Activated T-helper 2 cell treated with anti-CD3 and anti-CD28 coated beads, Interferon-gamma antibody, Interleukin-2, Interleukin-4, amounts not matched to agents 10 μg/mL and 5 μg/mL and 100 μg/mL, durations not matched to agents 14 hours and 24 hours and 36 hours (primary cell): ENCODE measurements around the gene CCDC85B. TPM values are rescaled to one million over a fixed set of nuclear protein-coding genes. Genes with fewer than 3 reads are reported as not detected.

Source experiments
- DNase-seq: peaks from one replicate; pipeline ENCODE4 v3.0.0; 2021; ENCODE audit warnings: low spot score
- H3K27ac Mint-ChIP-seq: one replicate; pipeline ENCODE4 v1.8.0; 2021; ENCODE audit warnings: mixed read lengths
- H3K27me3 Mint-ChIP-seq: one replicate; pipeline ENCODE4 v1.8.0; 2021; ENCODE audit warnings: low read depth, mixed read lengths
- H3K36me3 Mint-ChIP-seq: one replicate; pipeline ENCODE4 v1.8.0; 2021; ENCODE audit warnings: low read depth, mixed read lengths
- H3K4me1 Mint-ChIP-seq: one replicate; pipeline ENCODE4 v1.8.0; 2021; ENCODE audit warnings: low read depth, mixed read lengths
- H3K4me3 Mint-ChIP-seq: one replicate; pipeline ENCODE4 v1.8.0; 2021; ENCODE audit warnings: low read depth, mild to moderate bottlenecking, moderate library complexity, mixed read lengths
- H3K9me3 Mint-ChIP-seq: one replicate; pipeline ENCODE4 v1.8.0; 2021; ENCODE audit warnings: mixed read lengths
- intact Hi-C: fragments of 100-400 bp; cut with micrococcal nuclease; formaldehyde crosslinking; loops from one replicate; pipeline ENCODE4 v1.15.1; 2023
- total RNA-seq: library from RNA; stranded (reverse); gene quantifications from 2 replicates; pipeline ENCODE4 v1.2.3, GENCODE V29; 2022

Gene CCDC85B
- total RNA-seq, 1 donor from 2014 or later = 53.2 TPM

DNA sequence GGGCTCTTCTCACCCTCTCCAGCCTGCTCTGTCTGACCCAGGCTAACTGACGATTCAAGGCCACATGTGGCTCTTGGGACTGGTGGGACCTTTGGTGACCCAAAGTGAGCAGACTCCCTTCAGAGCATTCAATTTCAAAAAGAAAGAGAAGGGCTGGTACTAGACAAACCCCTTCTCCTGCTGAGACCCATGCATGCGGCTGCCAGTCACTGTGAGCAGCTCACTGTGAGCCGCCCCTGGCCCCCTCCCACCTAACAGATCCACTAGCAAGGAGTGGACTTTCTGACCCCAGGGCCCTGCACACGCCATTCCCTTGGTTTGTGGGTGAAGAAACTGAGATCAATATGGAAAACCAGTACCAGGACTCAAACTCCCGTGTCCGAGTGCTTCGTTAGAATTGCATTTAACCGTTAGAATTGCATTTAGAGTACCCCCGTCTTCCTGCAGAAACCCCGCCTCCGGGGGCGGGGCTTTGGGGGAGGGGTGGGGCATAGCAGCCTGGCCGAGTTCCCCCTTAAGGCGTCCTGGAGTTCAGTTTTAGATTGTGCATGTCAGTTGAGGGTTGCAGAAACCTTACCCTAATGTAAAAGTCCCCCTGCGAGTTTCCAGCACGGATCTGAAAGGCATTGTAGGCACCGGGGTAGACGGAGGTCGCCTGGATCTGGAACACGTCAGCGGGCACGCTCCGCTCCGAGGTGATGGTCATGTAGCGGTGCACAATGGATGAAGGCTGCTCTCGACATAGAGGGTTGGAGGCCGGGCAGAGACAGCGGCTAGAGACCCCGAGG lies 23.0 kb upstream of the CCDC85B start:
- H3K27me3 Mint-ChIP-seq = no peaks in the 10 kb centered on the region
- H3K4me1 Mint-ChIP-seq = peaks cover 12% of the 10 kb centered on the region
- peaks cover 44% of the 10 kb centered on the region for H3K36me3 Mint-ChIP-seq
- H3K9me3 Mint-ChIP-seq = no peaks in the 10 kb centered on the region
- no peak overlapping the region for H3K27ac Mint-ChIP-seq
- intact Hi-C loops = no loop called here
- no peak overlapping the region for H3K4me3 Mint-ChIP-seq
- no peak for DNase-seq

DNA sequence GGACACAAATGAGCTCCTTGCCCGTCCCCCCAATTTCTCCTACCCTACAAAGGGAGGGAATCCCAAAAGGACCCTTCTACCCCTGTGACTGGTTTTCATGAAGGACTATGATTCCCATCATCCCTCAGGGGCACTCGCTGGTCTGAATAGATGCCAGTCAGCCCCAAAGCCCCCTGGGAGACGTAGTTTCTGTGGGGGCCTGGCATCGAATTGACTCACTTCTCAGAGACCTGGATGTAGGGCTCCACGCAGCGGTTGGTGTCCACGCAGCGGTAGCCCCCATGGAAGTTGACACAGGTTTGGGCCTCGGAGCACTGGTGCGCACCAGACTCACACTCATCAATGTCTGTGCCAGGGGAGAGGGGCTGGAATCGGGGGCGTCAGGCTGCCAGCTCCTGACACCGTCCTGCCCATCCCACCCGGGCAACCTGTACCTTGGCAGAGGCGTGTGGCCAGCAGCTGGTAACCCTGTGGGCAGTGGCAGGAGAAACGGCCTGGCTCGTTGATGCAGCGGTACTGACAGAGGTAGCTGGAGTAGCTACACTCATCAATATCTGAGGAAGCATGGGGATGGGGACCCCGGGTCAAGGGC lies 22.3 kb upstream of the CCDC85B start:
- intact Hi-C loops = no loop called here
- peaks cover 10% of the 10 kb centered on the region for H3K4me1 Mint-ChIP-seq
- no peak overlapping the region for H3K4me3 Mint-ChIP-seq
- no peaks in the 10 kb centered on the region for H3K27me3 Mint-ChIP-seq
- no peaks in the 10 kb centered on the region for H3K9me3 Mint-ChIP-seq
- DNase-seq = no peak
- peaks cover 38% of the 10 kb centered on the region for H3K36me3 Mint-ChIP-seq
- no peak overlapping the region for H3K27ac Mint-ChIP-seq

DNA sequence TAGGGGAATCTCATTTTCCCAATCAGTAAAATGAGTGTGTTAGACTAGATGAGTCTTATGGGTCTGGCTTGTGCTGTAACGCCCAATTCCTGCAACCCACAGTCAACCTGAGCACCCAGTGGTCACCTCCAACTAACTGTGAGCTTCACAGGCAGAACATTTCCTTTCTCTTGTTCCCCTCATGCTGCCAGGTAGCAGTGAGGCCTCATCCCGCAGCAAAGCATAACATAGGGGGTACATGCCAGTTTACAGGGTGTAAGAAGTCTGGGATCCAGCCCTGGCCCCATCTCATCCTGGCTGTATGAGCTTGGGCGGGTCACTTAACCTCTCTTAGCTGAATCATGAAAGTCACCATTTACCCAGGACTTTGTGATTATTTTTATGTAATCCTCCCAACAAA lies 21.6 kb upstream of the CCDC85B start:
- peaks cover 13% of the 10 kb centered on the region for H3K4me1 Mint-ChIP-seq
- peaks cover 30% of the 10 kb centered on the region for H3K36me3 Mint-ChIP-seq
- intact Hi-C loops = no loop called here
- no peaks in the 10 kb centered on the region for H3K27me3 Mint-ChIP-seq
- no peaks in the 10 kb centered on the region for H3K9me3 Mint-ChIP-seq
- no peak for DNase-seq
- H3K4me3 Mint-ChIP-seq = no peak overlapping the region
- peak overlapping the region; percentile 42 for H3K27ac Mint-ChIP-seq

DNA sequence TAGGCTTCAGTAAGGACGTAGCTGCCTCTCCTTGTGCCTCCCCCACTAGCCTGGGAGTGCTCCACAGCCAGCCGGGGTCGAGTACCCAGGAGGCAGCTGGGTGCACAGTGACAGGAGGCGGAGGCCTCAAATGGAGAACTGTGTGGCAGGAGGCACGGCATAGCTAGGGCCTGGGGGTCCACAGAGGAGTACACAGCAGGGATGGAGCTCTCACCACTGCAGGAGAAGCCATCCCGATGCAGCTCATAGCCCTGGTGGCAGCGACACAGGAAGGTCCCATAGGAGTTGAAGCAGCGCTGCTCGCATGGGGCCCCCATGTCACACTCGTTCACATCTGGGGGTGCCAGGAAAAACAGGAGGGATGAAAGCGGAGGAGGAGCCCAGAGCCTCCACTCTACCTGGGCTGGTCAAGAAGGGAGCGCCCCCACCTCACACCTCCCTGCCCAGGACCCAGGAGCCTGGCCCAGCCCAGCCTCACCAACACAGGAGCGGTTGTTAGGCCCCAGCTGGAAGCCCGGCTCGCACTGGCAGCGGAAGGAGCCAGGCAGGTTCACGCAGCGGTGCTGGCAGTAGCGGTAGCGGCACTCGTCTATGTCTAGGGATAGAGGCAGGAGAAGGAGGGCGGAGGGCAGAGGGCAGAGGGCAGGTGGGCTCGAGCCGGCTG lies 20.7 kb upstream of the CCDC85B start:
- Mint-ChIP-seq H3K4me3 (no peak overlapping the region), H3K27ac (no peak overlapping the region), H3K27me3 (no peaks in the 10 kb centered on the region), H3K9me3 (no peaks in the 10 kb centered on the region), H3K4me1 (peaks cover 13% of the 10 kb centered on the region), H3K36me3 (peaks cover 23% of the 10 kb centered on the region)
- intact Hi-C loops = no loop called here
- DNase-seq = no peak

DNA sequence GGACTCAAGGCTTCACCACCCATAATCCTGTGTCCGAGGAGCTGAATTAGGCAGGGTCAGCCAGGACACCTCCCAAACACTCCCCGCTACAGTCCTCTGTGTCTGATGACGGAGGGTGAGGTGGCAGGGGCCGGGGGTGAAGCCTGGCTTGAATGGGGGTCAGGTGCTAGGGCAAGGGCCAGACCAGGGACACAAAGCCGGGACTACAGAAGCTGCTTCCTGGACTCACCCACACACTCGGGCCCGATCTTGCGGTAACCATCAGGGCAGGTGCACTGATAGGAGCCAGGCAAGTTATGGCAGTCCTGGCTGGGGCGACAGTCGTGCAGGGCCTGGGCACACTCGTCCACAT lies 20.2 kb upstream of the CCDC85B start:
- Mint-ChIP-seq H3K4me1 (peaks cover 13% of the 10 kb centered on the region), H3K36me3 (peaks cover 19% of the 10 kb centered on the region), H3K27me3 (no peaks in the 10 kb centered on the region)

DNA sequence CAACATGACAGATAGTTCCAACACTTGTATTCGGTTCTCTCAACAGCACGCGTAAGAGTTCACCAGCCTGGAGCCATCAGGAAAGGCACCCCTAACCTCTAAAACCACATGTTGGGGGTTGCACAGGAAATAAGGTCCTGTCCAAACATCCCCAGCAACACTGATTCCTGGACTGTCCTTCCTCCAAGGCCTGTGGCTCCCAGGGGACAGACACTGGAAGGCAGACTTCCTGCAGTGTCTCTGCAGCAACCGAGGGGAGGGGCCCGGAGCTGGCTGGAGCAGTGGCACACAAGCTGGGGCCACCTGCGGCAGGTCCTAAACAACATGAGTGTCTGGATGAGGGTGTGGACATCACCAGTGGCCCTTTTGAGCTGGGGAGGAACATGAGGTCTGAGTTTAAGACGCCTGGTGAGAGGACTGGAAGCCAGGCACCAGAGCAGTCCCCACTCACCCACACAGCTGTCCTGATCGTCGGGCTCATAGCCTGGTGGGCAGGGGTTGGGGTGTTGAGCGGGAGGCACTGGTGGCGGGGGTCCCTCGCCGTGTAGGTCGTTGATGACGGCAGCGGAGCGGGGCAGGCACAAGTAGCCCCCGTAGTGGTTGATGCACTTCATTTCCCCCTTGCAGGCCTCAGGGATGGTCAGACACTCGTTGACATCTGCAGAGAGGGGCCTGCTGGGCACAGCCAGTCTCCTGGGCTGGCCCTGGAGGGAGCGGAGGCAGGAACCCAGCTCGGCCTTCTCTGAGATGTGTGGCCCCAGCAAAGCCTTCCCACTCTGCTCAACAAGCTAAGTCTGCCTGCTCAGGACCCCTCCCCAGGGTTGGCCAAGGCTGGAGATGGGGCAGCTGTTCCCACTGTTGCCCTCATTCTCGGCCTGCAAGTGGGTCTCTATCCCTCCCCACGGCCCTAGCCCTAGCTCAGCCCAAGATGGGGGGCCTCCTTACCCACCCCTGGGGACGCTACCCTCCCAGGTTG lies 19.5 kb upstream of the CCDC85B start:
- DNase-seq = no peak
- Mint-ChIP-seq H3K4me3 (no peak overlapping the region), H3K4me1 (peaks cover 13% of the 10 kb centered on the region), H3K27ac (no peak overlapping the region), H3K9me3 (no peaks in the 10 kb centered on the region), H3K36me3 (peaks cover 15% of the 10 kb centered on the region), H3K27me3 (no peaks in the 10 kb centered on the region)
- intact Hi-C loops = no loop called here

More for the DNA sequence above, 20.2 kb upstream of the CCDC85B start:
- Mint-ChIP-seq H3K27ac (no peak overlapping the region), H3K9me3 (no peaks in the 10 kb centered on the region), H3K4me3 (no peak overlapping the region)
- intact Hi-C loops = no loop called here
- no peak for DNase-seq

DNA sequence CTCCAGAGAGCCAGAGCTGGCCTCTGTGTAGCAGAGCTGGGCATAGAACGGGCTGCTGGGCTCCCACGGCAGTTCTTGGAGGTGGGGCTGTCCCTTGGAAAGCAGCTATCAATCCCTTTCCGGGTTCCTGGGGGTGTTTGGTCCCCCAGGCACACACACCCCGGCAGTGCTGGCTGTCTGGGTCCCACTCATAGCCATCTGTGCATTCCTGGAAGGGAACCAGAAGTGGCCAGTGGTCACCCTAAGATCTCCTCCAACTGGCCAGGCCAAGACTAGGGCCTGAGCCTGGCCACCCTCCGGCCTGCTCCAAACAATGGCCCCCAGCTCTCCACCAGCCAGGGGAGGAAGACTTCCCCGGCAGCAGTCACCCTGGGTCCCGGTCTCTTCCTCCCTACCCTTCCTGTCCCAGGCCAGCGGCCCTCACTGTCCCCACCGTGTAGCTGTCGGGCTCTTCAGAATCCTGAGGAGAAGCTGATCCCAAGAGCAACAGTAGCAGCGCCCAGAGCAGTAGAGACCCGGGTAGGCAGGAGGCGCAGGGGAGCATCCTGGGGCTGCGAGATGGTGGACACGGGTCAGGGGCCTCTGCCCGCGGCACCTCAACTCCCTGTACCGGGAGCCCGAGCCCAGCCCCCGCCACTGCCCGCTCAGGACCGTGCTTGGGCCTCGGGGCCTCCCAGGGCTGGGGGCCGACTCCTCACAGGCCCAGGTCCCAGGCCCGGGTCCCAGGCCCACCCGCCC lies 18.5 kb upstream of the CCDC85B start:
- no peak overlapping the region for H3K27ac Mint-ChIP-seq
- no peak for DNase-seq
- H3K4me1 Mint-ChIP-seq = peaks cover 13% of the 10 kb centered on the region
- H3K36me3 Mint-ChIP-seq = peaks cover 15% of the 10 kb centered on the region
- peak overlapping the region; percentile 43 for H3K4me3 Mint-ChIP-seq
- no peaks in the 10 kb centered on the region for H3K9me3 Mint-ChIP-seq
- no peaks in the 10 kb centered on the region for H3K27me3 Mint-ChIP-seq
- intact Hi-C loops = no loop called here

DNA sequence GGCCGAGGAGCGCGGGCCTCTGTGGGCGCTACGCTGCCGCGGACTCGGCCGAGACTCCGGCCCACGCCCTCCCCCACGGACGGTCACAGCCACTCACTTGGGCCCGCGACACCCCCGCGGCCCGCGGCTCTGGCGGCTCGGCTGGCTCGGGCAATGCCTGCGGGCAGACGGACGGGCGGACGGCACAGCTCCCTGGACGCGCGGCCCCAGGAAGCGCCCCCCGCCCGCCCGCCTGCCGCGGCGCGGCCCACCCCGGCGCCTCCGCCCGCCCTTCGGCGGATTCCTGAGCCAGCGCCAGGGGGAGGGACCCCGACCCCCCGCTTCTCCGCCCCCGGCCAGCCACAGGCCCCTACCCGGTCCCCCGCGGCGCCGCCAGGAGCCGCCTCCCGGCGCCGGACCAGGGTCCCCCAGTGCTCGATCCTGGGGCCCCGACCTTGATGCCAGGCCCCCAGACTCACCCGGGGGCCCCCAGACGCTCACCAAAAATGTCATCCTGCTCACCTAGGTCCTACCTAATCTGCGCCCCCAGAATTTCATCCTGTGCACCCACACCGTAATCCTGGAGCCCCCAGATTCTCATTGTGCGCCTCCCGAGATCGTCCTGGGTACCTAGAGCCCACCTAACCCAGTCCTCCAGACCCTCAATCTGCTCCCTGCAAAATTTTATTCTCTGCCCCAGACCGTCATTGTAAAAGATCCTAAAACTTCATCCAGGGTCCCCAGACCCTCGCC lies 17.7 kb upstream of the CCDC85B start, which contains the start of gene EFEMP2:
EFEMP2 (minus strand) TSS at position 215 of the 732 bp plus-strand sequence. CDS start 446 bp downstream, outside the sequence.
- intact Hi-C loops = loop anchor here (1.0 kb wide), 1 partner anchor 13 kb away; no protein-coding TSS in a partner anchor
- no peaks in the 10 kb centered on the region for H3K27me3 Mint-ChIP-seq
- DNase-seq = no peak
- peak within 1 kb of the TSS; percentile 79 for H3K27ac Mint-ChIP-seq
- H3K4me1 Mint-ChIP-seq = peaks cover 13% of the 10 kb centered on the region
- peaks cover 7% of the 10 kb centered on the region for H3K36me3 Mint-ChIP-seq
- H3K4me3 Mint-ChIP-seq = peak within 1 kb of the TSS; percentile 91
- no peaks in the 10 kb centered on the region for H3K9me3 Mint-ChIP-seq

DNA sequence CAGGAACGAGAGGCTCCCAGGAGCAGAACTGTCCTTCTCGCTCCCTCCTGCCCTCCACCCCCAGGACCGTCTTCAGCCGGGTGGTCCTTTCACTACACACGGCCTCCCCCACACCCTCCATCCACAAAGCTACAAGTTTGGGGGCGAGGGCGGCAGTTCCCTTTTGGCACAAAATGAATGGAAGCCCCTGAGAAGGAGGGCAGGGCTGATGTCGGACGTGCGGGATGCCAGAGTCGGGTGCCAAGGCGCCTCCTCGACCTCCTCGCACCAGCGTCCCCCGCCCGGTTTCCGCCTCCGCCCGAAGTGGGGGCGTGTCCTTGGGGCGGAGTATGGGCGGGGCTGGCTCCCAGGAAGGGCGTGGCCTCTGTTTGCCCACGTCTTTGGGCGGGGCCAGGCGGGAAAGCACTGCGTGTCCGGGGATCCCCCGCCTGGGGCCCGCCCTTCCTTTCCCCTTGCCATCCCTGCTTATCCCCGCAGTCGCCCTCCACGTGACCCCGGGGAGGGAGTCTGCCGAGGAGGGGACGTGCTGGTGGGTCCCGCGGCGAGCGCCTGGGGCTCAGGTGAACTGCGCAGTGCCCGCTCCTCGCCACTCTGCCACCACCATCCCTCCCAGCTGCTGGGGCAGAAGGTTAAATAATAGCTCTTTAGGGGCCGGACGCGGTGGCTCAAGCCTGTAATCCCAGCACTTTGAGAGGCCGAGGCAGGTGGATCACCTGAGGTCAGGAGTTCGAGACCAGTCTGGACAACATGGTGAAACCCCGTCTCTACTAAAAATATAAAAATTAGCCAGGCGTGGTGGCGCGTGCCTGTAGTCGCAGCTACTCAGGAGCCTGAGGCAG lies 16.9 kb upstream of the CCDC85B start:
- Mint-ChIP-seq H3K36me3 (no peaks in the 10 kb centered on the region), H3K9me3 (no peaks in the 10 kb centered on the region), H3K4me1 (peaks cover 13% of the 10 kb centered on the region), H3K4me3 (peak overlapping the region; percentile 91), H3K27ac (peak overlapping the region; percentile 79), H3K27me3 (no peaks in the 10 kb centered on the region)
- intact Hi-C loops = loop anchor here (1.0 kb wide), 1 partner anchor 14 kb away; no protein-coding TSS in a partner anchor
- DNase-seq = peak; percentile 95

DNA sequence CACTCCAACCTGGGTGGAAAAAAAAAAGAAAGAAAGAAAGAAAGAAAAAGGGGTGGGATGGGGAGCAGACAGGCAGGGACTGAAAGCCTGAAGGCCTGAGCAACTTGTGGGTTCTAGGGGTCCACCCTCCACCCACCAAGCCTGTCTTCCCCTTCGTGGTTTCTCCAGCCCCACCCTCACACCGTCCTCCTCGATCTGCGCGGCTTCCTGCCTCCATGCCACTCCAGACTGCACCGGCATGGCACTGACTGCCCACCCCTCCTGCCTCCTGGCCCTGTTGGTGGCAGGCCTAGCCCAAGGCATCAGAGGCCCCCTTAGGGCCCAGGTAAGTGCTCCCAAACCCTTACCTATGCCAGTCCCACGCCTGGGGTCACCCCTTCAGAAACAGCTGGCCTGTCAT lies 10.9 kb upstream of the CCDC85B start, which contains the start of gene CTSW:
CTSW (plus strand) TSS at position 221 of the 400 bp plus-strand sequence; CDS start at position 239, 18 bp downstream.
- intact Hi-C loops = no loop called here
- Mint-ChIP-seq H3K36me3 (peaks cover 27% of the 10 kb centered on the region), H3K27ac (peak within 1 kb of the TSS; percentile 82), H3K4me1 (peaks cover 21% of the 10 kb centered on the region), H3K9me3 (no peaks in the 10 kb centered on the region), H3K4me3 (peak within 1 kb of the TSS; percentile 55), H3K27me3 (no peaks in the 10 kb centered on the region)
- DNase-seq = no peak
